NCI-H2227 treated with DMSO at 0.1 percent for 48 hours (cell line): ENCODE measurements around the gene RNF145.
A peak's percentile ranks its signal among the peaks of the same experiment; 100 is the strongest.
"Not testable (repeated sequence)": the region's sequence is repeated elsewhere in the genome, so short reads cannot be mapped to it uniquely, and the experiment has no call there.

Experiments used
- DNase-seq: peaks from one replicate; lab custom pipeline; 2025; lab: John Stamatoyannopoulos, UW

The RNF145 gene

DNA sequence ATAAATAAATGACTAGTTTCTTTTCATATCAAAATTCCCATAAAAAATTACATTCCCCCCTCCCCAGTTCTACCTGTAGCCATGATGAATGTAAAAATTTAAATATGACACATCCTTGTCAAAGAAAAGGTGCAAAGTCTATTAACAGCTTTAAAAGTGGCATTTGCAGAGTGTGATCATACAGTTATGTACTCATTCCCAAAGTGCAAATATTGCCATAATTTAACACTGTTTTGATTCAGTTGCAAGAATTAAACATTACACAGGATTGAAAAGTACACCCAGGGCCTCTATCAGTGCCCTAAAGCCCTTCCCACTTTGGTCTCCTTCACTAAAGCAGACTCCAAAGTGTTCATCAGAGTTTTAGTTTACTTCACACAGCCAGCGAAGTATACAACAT lies 51.8 kb downstream of the RNF145 start:
- DNase-seq, result no peak

GRCh38 chr5:159156426-159157238 lies 52.7 kb downstream of the RNF145 start:
- DNase-seq, result peak; percentile 13

GRCh38 chr5:159155960-159156359 lies 53.4 kb downstream of the RNF145 start:
- DNase-seq, result no peak

GRCh38 chr5:159152876-159153275 lies 56.5 kb downstream of the RNF145 start:
- DNase-seq, result no peak

GRCh38 chr5:159149085-159149484 lies 60.3 kb downstream of the RNF145 start:
- no peak for DNase-seq

DNA sequence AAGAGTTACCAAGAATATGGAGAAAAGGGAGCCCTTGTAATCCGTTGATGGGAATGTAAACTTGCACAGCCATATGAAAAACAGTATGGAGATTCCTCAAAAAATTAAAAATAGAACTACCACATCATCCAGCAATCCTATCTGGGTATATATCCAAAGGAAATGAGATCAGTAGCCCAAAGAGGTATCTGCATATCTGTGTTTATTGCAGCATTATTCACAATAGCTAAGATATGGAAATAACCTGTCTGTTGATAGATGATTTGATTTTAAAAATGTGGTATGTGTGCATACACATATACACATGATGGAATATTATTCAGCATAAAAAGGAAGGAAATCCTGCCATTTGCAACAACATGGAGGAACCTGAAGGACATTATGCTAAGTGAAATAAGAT lies 61.4 kb downstream of the RNF145 start:
- DNase-seq, result no peak

- DNase-seq, result no peak
Measured at GRCh38 chr5:159146839-159147238, 62.5 kb downstream of the RNF145 start.

DNA sequence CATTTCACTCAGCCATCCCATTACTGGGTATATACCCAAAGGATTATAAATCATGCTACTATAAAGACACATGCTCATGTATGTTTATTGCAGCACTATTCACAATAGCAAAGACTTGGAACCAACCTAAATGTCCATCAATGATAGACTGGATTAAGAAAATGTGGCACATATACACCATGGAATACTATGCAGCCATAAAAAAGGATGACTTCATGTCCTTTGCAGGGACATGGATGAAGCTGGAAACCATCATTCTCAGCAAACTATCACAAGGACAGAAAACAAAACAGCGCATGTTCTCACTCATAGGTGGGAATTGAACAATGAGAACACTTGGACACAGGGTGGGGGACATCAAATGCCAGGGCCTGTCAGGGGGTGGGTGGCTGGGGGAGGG lies 64.2 kb downstream of the RNF145 start:
- DNase-seq, result not testable (repeated sequence)

DNA sequence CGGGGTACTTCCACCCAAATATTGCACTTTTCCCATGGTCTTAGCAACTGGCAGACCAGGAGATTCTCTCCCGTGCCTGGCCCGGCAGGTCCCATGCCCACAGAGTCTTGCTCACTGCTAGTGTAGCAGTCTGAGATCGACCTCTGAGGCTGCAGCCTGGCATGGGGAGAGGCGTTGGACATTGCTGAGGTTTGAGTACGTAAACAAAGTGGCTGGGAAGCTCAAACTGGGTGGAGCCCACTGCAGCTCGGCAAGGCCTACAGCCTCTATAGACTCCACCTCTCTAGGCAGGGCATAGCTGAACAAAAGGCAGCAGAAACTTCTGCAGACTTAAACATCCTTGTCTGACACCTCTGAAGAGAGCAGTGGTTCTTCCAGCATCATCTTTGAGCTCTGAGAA lies 69.6 kb downstream of the RNF145 start:
- no peak for DNase-seq

- DNase-seq, result no peak
Measured at GRCh38 chr5:159135896-159136531, 73.3 kb downstream of the RNF145 start.

- DNase-seq, result peak; percentile 51
Measured at GRCh38 chr5:159133041-159133741, 76.2 kb downstream of the RNF145 start.

GRCh38 chr5:159132429-159133040 lies 76.8 kb downstream of the RNF145 start:
- DNase-seq, result no peak

DNA sequence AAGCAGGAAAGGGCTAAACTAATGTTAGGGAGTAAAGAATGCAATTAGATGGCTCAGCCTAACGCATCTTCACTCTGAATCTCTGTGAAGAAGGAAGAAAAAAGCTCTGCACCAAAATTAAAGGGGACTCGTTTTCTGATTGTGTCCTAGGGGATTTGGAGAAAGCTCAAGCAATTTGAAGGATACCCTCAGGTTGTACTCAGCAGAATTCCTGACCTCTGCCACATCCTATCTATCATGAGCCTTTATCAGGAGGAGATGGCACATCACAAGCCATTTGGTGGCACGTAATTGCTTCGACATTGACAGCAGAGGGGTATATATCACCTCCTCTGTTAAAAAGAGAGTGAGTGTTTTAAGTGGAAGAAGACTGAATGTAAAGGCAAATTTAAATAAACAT lies 77.4 kb downstream of the RNF145 start:
- no peak for DNase-seq

- DNase-seq, result no peak
Measured at GRCh38 chr5:159130871-159131270, 78.5 kb downstream of the RNF145 start.

DNA sequence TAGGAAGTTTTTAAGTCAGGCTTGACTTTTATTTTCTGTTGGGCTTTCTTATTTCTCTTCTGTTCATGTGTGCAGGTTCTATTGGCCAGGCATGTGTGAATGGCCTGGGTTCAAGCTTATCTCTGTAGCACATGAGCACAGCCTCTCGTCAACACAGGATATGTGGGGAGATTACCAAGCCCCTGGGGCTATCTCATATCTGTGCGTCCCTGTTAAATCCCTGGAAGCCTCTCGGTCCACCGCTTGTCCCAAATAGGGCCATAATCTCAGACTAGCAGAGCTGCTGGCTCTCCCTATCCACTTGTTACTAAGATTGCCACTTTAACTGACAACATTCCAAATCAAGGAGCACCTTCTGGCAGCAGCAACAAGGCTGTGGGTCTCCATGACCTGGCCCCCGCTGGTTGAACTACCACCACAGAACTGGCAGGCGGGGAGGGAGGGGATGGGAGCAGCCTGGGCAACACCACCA lies 81.2 kb downstream of the RNF145 start:
- DNase-seq, result no peak

GRCh38 chr5:159123700-159124099 lies 85.7 kb downstream of the RNF145 start:
- DNase-seq, result no peak

DNA sequence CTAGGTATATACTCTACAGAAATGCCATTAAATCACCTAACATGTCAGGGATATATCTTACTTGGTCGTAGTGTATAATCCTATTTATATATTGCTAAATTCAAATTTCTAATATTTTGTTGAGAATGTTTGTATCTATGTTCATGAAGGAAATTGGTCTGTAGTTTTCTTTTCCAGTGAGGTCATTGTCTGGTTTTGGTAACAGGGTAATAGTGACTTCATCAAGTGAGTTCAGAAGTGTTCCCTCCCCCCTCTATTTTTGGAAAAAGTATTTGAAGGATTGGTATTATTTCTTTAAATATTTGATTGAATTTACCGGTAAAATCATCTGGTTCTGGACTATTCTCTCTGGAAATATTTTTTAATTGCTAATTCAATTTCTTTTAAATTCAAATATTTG lies 86.2 kb downstream of the RNF145 start:
- DNase-seq, result no peak

GRCh38 chr5:159121061-159121460 lies 88.3 kb downstream of the RNF145 start:
- DNase-seq, result no peak

GRCh38 chr5:159120446-159120845 lies 88.9 kb downstream of the RNF145 start:
- no peak for DNase-seq

GRCh38 chr5:159119842-159120241 lies 89.5 kb downstream of the RNF145 start:
- not testable (repeated sequence) for DNase-seq

DNA sequence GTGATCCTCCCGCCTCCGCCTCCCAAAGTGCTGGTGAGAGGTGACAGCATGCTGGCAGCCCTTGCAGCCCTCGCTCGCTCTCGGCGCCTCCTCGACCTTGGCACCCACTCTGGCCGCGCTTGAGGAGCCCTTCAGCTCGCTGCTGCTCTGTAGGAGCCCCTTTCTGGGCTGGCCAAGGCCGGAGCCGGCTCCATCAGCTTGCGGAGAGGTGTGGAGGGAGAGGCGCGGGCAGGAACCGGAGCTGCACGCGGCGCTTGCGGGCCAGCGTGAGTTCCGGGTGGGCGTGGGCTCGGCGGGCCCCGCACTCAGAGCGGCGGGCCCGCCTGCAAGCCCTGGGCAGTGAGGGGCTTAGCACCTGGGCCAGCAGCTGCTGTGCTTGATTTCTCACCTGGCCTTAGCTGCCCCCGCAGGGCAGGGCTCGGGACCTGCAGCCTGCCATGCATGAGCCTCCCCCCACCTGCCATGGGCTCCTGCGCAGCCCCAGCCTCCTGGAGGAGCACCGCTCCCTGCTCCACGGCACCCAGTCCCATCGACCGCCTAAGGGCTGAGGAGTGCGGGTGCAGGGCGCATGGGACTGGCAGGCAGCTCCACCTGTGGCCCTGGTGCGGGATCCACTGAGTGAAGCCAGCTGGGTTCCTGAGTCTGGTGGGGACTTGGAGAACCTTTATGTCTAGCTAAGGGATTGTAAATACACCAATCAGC lies 90.2 kb downstream of the RNF145 start:
- DNase-seq, result not testable (repeated sequence)

DNA sequence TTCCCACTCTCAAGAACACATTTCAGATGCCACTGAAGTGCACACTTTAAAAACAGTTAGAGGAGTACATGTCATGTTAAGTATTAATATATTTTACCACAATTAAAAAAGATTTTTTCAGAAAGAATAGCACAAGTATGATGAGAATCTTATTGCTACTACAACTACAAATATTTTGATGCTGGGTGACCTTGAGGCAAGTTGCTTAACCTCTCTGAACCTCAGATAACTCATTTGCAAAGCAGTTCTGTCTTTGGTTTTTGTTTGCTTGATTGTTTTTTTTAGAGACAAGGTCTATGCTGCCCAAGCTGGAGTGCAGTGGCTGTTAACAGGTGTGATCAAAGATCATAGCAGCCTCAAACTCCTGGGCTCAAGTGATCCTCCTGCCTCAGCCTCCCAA lies 95.9 kb downstream of the RNF145 start:
- no peak for DNase-seq
